HG03342 (cell line): ENCODE measurements around the gene RGS3.

ENCODE experiments used
- ATAC-seq: cut with Tn5 transposase; IDR thresholded peaks from one replicate; pipeline ENCODE4 v1.9.1; 2021; ENCODE audit warnings: mild to moderate bottlenecking, moderate library complexity; ENCODE audit not compliant: unreplicated experiment

The RGS3 gene

GRCh38 chr9:113597390-113598241, 134.1 kb downstream of the RGS3 start:
- ATAC-seq = no peak

DNA sequence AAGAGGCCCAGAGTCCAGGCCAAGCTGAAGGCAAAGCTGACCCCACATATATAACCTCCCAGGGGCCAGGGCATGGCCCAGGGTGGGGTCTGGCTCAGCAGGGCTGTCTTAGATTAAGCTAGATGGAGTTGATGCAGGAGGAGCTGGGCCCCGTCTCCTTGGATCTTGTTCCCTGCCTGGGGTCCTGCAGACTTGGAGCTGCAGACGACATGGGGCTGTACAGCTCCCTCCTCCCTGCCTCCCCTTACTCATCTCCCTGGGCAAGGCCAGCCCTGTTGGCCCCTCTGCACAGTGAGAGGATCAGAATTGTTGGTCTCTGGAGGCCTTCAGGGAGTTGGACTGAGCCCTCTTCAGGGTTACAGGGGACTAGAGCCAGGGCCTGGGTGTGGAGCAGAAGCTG, 134.9 kb downstream of the RGS3 start:
- ATAC-seq = no peak

DNA sequence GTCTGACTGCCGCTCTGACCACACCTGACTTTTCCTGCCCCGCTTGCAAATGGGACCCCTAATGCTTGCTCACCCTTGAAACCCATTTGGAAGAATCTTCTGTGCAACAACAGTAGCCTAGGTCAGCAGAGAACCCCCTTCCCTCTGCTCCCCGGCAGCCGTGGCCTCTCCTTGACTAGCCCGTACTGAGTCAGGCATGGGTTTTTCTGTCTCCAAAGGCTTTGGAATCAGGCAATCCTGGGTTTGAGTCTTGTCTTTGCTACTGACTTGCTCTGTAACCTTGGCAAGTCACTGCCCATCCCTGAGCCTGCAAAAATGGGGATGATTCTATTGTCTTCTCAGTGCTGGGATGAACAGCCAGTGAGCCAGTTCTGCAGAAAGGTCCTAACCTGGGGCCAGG, 135.4 kb downstream of the RGS3 start:
- no peak for ATAC-seq

DNA sequence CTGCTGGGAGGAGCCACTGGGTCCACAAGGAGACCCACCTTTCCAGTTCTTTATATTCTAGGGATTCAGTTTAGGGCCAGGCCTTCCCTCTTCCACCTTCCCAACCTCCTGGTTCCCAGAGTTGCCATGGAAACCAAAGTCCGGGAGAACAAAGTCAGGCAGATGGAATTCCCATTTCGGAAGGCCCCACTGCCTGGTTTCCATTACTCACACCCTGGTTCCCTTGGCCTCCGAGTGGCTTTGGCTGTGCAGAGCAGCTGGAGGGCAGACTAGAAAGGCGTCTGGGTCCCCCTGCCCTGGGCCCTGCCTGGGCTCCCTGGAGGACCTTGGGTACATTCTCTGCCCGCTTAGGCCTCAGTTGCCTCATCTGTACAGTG, 136.1 kb downstream of the RGS3 start:
- no peak for ATAC-seq

DNA sequence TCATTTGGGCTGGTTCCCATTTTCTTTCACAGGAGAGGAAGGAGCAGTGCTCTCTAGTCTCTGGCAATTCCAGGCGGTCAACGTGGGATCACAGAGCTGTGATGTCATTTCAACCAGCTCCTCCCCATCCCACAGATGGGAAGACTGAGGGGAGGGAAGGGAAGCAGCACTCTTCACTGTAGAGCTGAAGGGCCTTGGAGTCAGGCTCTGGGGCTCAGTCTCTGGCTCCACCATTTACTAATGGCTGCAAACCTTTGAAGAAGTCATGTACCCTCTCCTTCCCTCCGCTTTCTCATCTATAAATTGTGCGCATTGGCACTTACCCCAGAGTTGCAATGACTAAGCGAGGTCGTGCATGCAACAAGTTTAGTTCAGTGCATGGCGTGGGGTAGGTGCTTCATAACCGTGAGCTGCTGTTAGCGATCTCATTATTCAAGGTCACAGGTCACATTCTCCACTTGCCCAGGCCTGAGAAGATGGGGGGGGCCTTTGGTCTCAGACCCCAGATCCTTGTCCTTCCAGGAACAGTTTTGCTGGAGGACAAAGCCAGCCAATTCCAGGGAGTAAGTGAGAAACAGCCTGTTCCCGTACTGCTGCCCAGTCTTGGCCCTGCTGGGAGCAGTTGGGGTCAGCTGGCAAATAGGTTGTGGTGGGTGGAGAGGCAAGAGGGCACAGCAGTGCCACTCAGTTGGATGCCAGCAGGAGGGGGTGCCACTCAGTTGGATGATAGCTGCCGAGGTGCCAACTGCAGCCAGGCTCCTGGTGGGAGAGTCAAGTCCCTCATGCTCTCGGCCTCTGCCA, 136.7 kb downstream of the RGS3 start:
- no peak for ATAC-seq

DNA sequence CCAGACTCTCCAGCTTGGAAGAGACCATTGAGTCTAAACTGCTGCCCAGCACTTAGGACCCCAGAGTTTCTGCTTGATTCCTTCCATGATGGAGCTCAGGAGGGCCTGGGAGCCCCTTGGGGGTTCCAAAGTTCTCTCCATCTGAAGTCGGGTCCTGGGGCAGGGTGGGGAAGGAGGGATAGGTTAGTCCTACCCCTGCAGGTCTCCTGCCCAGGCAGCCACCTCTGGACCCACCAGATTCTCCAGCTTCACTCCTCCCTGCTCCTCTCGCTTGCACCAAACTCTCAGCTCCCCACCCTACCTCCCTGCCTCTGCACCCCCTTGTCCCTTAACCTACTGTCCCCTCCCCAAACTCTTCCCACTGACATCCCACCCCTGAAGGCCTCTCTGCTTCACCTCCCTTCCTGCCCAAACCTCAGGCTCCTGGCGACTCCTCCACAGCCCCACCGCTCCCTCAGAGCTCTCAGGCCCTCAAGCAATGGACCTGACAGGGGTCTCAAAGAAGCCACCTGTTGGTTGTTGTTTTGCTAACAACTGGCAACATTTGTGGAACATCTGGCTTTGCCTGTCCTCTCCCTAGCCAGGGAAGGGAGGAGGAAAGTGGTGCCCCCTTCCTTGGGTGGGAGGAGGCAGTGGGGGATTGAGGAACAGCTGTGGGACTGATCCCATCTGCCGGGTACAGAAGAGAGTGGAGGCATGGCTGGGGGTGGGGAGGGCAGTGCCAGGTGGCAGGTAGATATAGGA, 137.5 kb downstream of the RGS3 start:
- no peak for ATAC-seq

GRCh38 chr9:113601656-113602055, 138.1 kb downstream of the RGS3 start:
- no peak for ATAC-seq

DNA sequence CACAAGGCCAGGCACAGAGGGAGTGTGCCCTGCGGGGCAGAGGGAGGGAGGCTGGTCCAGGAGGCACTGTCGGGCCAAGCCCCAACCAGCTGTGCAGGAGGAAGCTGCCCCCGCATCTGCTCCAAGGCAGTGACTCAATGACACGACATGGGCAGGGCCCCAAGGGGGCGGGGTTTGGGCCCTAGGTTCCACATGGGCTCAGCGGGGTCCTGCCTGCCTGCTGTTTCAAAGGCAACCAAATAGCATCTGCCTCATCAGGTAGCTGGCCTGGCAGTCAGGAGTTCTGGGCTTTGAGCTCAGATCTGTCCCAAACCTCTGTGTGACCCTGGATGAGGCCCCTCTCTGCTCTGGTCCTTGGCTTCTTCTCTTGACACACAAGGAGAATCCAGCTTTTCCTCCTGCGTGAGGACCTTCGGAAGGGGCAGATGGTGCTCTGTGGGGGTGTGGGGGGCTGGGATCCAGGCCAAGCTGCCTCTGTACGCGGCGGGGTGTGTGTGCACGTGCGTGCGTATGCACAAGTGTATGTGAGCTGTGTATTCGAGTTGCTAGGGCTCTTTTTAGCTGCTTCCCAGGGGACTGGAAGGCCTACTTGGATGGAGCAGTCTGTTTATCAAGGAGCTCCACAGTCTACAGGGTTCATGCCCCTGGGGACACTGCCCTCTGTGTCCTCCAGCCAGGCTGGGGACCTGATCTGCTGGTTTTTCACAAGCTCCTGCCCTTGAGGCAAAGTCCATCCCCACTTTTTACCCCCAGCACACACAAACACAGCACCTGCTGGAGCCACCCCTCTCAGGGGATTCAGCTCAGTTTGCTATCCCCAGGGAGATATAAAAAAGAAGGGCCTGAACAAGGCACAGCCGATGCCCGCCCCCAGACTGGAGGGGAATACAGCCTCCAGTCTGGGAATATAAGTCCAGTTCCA, 138.9 kb downstream of the RGS3 start:
- ATAC-seq = peak; percentile 86

- no peak for ATAC-seq
Measured at GRCh38 chr9:113603048-113603375, 139.5 kb downstream of the RGS3 start.

- ATAC-seq = no peak
Measured at GRCh38 chr9:113603773-113604172, 140.2 kb downstream of the RGS3 start.

GRCh38 chr9:113604393-113604792, 140.9 kb downstream of the RGS3 start:
- ATAC-seq = no peak

DNA sequence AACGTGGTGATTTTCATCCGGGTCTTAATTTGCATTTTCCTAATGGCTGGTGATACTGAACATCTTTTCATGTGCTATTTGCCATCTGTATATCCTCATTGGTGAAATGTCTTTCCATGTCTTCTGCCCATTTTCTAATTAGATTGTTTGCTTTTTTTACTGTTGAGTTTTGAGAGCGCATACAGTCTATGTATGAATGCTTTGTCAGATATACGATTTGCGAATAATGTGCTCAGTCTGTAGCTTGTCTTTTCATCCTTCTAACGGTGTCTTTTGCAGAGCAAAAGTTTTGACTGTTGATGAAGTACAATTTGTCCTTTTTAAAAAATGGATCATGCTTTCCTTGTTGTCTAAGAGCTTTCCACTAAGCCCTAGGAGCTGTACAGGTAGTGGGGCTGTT, 143.0 kb downstream of the RGS3 start:
- ATAC-seq = no peak

DNA sequence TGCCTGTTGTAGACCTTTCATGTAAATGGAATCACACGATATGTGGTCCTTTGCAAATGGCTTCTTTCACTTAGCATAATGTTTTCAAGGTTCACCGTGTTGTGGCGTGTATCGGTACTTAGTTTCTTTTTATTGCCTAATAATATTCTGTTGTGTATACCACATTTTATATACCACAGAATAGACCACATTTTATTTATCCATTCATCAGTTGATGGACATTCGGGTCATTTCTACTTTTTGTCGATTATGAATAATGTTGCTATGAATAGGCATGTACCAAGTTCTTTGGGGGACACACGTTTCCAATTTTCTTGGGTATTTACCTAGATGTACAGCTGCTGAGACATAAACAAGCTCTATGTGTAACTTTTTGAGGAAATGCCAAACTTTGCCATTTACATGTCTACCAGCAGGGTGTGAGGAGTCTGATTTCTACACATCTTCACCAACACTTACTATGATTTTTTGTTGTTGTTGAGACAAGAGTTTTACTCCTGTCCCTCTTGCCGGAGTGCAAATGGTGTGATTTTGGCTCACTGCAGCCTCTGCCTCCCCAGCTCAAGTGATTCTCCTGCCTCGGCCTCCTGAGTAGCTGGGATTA, 144.7 kb downstream of the RGS3 start:
- no peak for ATAC-seq

GRCh38 chr9:113609562-113610318, 146.2 kb downstream of the RGS3 start:
- ATAC-seq = no peak

DNA sequence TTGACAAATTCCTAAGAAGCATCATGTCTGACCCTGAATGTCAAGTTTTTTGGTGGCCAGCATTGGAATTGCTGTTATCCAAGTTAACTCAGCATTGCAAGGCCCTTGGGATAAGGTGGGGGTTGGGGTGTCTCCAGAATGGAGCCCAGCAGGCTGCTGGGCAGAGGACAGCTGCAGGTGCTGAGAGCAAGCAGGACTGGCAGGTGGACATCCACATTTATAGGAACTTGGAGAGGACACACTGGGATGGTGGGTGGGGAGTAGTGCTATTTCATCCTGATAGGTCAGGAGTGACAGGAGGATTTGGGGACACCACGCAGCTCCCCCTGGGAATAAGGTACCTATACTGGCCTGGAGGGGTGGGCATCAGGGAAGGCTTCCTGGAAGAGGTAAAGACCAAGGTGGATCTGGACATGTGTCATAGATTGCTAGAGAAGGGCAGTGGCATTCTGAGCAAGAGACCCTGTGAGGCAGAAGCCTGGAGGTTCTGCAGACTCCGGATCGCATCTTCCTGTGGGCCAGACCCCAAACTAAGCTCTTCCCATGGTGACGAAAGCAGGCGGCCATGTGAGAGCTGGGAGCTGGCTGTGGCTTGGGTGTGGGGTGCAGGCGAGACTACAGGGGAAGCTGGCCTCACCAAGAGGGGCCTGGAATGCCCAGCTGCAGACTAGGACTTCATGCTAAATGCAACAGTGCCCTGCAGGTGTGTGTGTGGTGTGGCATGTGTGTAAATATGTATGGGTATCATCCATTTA, 148.1 kb downstream of the RGS3 start:
- ATAC-seq = no peak

DNA sequence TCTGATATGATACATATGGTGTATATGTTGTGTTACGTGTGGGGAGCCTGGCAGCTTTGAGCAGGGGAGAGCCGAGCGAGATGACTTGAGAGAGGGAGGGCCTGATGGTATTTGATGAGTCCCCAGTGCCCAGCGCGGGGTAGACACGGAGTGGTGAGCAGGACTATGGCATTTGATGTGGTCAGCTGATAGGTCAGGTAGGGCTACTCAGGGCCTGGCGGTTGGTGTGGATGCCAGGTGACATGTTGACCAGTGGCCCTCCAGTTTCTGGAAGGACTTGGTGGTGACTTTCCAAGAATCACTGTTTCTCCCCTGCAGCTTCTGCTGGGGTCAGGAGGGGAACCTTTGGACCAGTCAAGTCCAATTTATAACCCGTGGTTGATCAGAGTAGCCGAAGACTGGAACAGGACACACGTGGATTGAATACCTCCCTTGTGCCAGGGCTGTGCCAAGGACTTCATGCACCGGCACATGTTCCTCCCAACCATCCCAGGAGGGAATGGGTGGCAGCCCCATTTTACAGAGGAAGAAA, 148.8 kb downstream of the RGS3 start:
- no peak for ATAC-seq

GRCh38 chr9:113612828-113613227, 149.3 kb downstream of the RGS3 start:
- no peak for ATAC-seq

DNA sequence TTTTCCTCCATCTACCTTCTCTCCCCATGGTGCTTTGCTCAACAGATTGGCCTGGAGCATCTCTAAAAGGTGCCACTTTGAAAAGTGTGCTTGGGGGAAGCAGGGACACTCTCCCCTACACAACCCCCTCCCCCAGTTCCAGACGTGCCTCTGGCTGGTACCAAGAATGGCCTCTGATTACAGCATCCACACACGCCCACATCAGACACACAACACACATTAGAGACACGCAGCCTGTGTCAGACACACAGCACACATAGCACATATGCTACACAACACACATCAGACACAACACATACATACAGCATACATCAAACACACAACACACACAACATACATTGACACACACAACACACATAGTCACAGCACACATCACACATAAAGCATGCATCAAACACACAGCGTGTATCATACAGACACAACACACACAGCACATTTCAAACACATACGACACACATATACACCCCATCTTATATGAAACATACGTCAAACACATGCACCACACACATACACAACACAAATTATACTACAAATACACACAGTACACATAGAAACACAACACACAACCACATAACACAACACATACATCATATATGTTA, 150.4 kb downstream of the RGS3 start:
- no peak for ATAC-seq
